DOHH2 (cell line): Measurements from ENCODE around the gene BTBD3.

ENCODE experiments used
- H3F3A ChIP-seq: fragments of 200-600 bp; sonication (generic), shearing (Covaris generic); 2 replicates; pipeline ENCODE4 v1.6.0; 2016; ENCODE audit warnings: antibody characterized with exemption, mild to moderate bottlenecking; ENCODE audit not compliant: control insufficient read depth, insufficient read depth
- H3K27ac ChIP-seq: fragments of 200-600 bp; sonication (generic); 2 replicates; pipeline ENCODE4 v1.5.1; 2014; ENCODE audit warnings: low read depth, mild to moderate bottlenecking, low read length, moderate library complexity
- H3K27me3 ChIP-seq: fragments of 200-600 bp; sonication (generic); 2 replicates; pipeline ENCODE4 v1.6.1; 2014; ENCODE audit warnings: mild to moderate bottlenecking, low read length, mixed read lengths; ENCODE audit not compliant: control insufficient read depth
- H3K36me3 ChIP-seq: fragments of 200-600 bp; sonication (generic); 2 replicates; pipeline ENCODE4 v1.6.1; 2014; ENCODE audit warnings: mild to moderate bottlenecking, low read length, moderate library complexity, mixed read lengths; ENCODE audit not compliant: control insufficient read depth
- H3K4me1 ChIP-seq: fragments of 200-600 bp; sonication (generic); 2 replicates; pipeline ENCODE4 v1.6.1; 2014; ENCODE audit warnings: mild to moderate bottlenecking, low read length, mixed read lengths; ENCODE audit not compliant: control insufficient read depth
- H3K4me2 ChIP-seq: fragments of 200-600 bp; sonication (generic); 2 replicates; pipeline ENCODE4 v1.6.0; 2014; ENCODE audit warnings: mild to moderate bottlenecking, low read length, moderate library complexity
- H3K4me3 ChIP-seq: fragments of 200-600 bp; sonication (generic); 2 replicates; pipeline ENCODE4 v1.5.1; 2014; ENCODE audit warnings: mild to moderate bottlenecking, low read length, mixed read lengths
- H3K79me2 ChIP-seq: fragments of 200-600 bp; sonication (generic); 2 replicates; pipeline ENCODE4 v1.6.1; 2014; ENCODE audit warnings: mild to moderate bottlenecking, low read length, mixed read lengths; ENCODE audit not compliant: control insufficient read depth
- H3K9me2 ChIP-seq: fragments of 200-600 bp; sonication (generic); replicated peaks from 2 replicates; pipeline ENCODE4 v1.6.1; 2014; ENCODE audit warnings: mild to moderate bottlenecking, low read length, mixed read lengths; ENCODE audit not compliant: control insufficient read depth
- H3K9me3 ChIP-seq: fragments of 200-600 bp; sonication (generic); 2 replicates; pipeline ENCODE4 v1.6.1; 2014; ENCODE audit warnings: antibody characterized with exemption, low read length, mixed read lengths; ENCODE audit not compliant: control insufficient read depth, insufficient read depth
- H4K20me1 ChIP-seq: fragments of 200-600 bp; sonication (generic); 2 replicates; pipeline ENCODE4 v1.6.0; 2014; ENCODE audit warnings: low read depth, mild to moderate bottlenecking, antibody characterized with exemption, low read length, moderate library complexity; ENCODE audit not compliant: control insufficient read depth, insufficient read depth
- EZH2phosphoT487 ChIP-seq: fragments of 200-600 bp; sonication (generic); IDR thresholded peaks from 2 replicates; pipeline ENCODE4 v1.6.1; 2017; ENCODE audit warnings: borderline replicate concordance, mild to moderate bottlenecking, antibody characterized with exemption, low read length, moderate library complexity, mixed read lengths
- TF ChIP-seq, protein P1 (sequence below): fragments of 200-600 bp; sonication (generic); IDR thresholded peaks from one replicate; pipeline ENCODE4 v1.5.1; 2014; ENCODE audit warnings: antibody characterized with exemption, mild to moderate bottlenecking, low read depth, low read length; ENCODE audit not compliant: poor library complexity, severe bottlenecking

The BTBD3 gene

DNA sequence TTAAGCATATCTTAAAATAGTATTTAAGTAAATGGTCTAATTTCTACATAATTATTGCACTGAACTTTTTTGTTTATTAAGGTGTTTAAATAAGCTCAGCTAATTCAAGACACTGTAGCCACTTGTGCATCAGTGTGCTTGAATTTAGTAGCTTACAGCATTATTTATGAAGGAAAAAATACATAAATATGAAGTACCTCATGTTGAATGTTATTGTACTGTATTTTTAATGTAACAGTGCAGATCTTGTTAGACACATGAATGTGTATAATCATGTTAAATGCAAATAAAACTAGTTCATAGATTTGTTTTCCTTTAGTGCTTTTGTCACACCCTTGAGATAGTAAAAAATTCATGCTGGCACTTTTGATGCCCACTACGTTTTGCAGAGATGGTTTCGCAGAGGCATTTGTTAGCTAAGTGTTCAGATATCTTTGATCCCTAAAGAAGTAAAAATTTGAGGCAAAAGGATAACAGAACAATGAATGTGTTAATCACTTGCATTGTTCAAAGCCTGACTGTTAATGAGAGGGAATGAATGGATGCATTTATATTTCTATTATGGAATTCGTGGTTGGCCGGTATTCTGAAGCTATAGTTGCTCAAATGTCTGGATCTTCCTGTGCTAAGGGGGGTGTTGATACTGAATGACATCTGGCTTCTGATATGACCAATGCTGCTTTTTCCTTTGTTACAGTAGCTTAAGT lies 8.8 kb downstream of the BTBD3 start:
- Histone ChIP-seq H4K20me1 (no peaks in the 10 kb centered on the region), H3K27me3 (no peaks in the 10 kb centered on the region), H3K4me2 (no peak overlapping the region), H3K27ac (no peak overlapping the region), H3F3A (no peaks in the 10 kb centered on the region), H3K4me1 (no peaks in the 10 kb centered on the region), H3K4me3 (no peak overlapping the region), H3K9me3 (0 out of 2 replicates have a peak, but pooled peaks cover 3% of the 10 kb centered on the region), H3K9me2 (no peaks in the 10 kb centered on the region), H3K79me2 (no peaks in the 10 kb centered on the region), H3K36me3 (no peaks in the 10 kb centered on the region)
- no peak for TF ChIP-seq EZH2phosphoT487
- TF ChIP-seq, protein P1, sequence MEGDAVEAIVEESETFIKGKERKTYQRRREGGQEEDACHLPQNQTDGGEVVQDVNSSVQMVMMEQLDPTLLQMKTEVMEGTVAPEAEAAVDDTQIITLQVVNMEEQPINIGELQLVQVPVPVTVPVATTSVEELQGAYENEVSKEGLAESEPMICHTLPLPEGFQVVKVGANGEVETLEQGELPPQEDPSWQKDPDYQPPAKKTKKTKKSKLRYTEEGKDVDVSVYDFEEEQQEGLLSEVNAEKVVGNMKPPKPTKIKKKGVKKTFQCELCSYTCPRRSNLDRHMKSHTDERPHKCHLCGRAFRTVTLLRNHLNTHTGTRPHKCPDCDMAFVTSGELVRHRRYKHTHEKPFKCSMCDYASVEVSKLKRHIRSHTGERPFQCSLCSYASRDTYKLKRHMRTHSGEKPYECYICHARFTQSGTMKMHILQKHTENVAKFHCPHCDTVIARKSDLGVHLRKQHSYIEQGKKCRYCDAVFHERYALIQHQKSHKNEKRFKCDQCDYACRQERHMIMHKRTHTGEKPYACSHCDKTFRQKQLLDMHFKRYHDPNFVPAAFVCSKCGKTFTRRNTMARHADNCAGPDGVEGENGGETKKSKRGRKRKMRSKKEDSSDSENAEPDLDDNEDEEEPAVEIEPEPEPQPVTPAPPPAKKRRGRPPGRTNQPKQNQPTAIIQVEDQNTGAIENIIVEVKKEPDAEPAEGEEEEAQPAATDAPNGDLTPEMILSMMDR = no peak

DNA sequence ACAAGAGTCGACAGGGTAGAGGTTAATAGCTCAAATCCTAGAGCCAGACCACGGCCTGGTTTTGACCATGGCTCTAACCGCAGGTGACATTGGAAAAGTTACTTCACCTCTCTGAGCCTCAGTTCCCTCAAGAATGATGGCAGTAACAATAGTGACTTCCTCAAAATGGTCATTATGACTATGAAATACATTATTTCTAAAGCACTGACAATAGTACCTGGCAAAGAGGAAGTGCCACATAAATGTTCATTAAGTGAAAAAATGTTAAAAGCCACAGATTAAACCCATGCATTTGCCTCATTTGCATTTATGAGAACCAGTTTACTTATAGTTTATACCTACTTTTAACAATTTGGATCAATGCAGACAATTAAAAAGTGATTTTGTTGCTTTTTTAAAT lies 12.3 kb downstream of the BTBD3 start:
- Histone ChIP-seq H3K4me3 (no peak overlapping the region), H3K27ac (no peak overlapping the region), H3K79me2 (no peaks in the 10 kb centered on the region), H3F3A (no peaks in the 10 kb centered on the region), H3K27me3 (no peaks in the 10 kb centered on the region), H3K36me3 (no peaks in the 10 kb centered on the region), H4K20me1 (no peaks in the 10 kb centered on the region), H3K4me2 (no peak overlapping the region), H3K9me2 (no peaks in the 10 kb centered on the region), H3K9me3 (0 out of 2 replicates have a peak, but pooled peaks cover 3% of the 10 kb centered on the region), H3K4me1 (no peaks in the 10 kb centered on the region)
- TF ChIP-seq, protein P1 = no peak
- no peak for TF ChIP-seq EZH2phosphoT487

DNA sequence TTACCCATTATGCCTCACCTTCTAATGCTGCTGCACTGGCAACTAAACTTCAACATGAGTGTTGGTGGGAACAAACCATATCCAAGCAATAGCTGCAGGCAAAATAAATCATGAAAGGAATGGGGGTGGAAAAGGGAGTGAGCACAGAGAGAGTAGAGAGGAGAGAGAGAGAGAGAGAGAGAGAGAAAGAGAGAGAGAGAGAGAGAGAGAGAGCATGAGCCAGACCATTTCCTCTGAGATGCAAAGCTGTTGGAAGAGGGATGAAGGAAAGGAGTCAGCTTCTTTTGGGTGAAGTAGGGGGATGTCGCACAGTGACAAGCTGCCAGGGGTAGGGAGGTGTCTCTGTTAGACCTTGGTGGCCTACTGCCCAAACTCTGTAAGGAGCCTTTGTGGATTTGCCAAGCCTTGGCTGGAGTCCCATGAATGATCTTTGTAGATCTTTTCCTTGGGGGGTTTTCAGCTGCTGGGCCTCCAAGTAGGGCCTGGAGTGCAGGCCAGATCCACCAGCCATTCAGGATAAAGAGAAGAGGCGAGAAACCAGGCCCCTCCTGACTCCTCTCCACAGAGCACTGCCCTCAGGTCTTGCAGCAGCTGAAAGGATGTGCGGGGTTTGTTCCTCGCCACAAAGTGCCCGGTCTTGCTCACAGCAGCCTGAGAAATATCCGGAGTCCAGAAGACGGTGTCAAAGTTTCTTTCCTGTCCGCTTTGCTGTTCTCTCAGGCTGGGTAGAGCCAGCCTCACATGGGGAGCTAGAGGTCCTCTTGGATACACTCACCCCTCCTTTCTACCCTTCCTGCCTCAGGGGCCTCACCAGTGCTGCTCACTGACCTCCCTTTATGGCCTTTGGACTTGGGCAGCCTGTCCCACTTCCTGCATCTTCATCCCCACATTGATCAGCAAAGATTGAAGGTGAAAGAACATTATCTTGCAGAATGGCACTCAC lies 17.8 kb downstream of the BTBD3 start:
- H3K79me2 ChIP-seq = no peaks in the 10 kb centered on the region
- H3F3A ChIP-seq = no peaks in the 10 kb centered on the region
- H3K27ac ChIP-seq = no peak overlapping the region
- H3K9me3 ChIP-seq = 0 out of 2 replicates have a peak, but pooled peaks cover 3% of the 10 kb centered on the region
- H3K4me3 ChIP-seq = no peak overlapping the region
- no peaks in the 10 kb centered on the region for H3K27me3 ChIP-seq
- no peaks in the 10 kb centered on the region for H4K20me1 ChIP-seq
- TF ChIP-seq EZH2phosphoT487 = no peak
- TF ChIP-seq, protein P1 = no peak
- H3K36me3 ChIP-seq = no peaks in the 10 kb centered on the region
- no peaks in the 10 kb centered on the region for H3K4me1 ChIP-seq
- H3K4me2 ChIP-seq = no peak overlapping the region
- no peaks in the 10 kb centered on the region for H3K9me2 ChIP-seq
